ENCODE measurements around the gene HOXA7.

Gene HOXA7

DNA sequence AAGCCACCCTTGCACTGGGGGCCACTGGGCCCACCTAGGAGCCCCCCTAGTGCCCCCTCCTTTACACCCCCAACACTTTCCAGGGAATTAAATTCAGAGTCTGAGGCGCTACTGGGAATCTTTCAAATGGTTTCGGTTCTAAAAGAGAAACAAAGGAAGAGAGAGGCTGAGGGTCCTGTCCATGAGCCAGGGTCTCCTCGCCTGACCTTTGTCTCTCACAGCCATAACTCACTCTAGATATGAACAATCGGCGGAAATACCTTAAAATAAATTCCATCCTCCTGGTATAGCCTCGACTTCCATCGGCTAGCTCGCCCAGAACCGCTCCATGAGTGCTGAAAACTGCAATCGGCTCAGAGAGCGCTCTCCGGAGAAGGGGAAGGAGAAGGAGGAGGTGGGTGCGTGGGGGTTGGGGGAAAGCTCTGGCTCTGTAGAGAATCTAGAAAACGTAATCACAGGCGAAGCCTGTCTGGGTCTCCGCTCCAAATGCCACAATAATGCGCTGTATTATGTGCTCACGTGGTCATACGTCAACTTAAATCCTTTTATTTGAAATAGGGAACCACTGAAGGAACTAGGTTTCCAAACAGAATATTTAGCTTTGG is 38.5 kb downstream of the HOXA7 start:
- H3K27me3 ChIP-seq (replicated peaks in 2 of 5; ENCODE audit: control insufficient read depth in 4 of 5, insufficient read depth in 5 of 5, low read length in 4 of 5) = no peaks in the 10 kb centered on the region
- peaks cover 0 to 2% (median 0%) of the 10 kb centered on the region in 4 experiments for H3K4me1 ChIP-seq (ENCODE audit: control extremely low read depth in 1 of 4, control insufficient read depth in 4 of 4, insufficient read depth in 4 of 4, low read length in 3 of 4)
- no peak overlapping the region for H3K27ac ChIP-seq (ENCODE audit: insufficient read depth in 1 of 2, low read depth in 1 of 2, low read length in 2 of 2, poor library complexity in 1 of 2, severe bottlenecking in 2 of 2)
- WGBS (ENCODE audit: insufficient coverage) = 95% methylated on average over 13 of the region's 19 CpGs
- POLR2A ChIA-PET = interaction anchor here (0.6 kb wide), 1 partner anchor 253 kb away, joined by 3 read pairs; no protein-coding TSS in a partner anchor
- no peaks in the 10 kb centered on the region for H3K9me3 ChIP-seq (ENCODE audit: control extremely low read depth in 1 of 5, control insufficient read depth in 4 of 5, insufficient read depth in 2 of 5, low read depth in 1 of 5, low read length in 4 of 5)
- CTCF ChIA-PET = interaction anchor here (0.7 to 3.3 kb wide), 3 partner anchors 10 to 13 kb away, joined by 3 to 10 read pairs (median 5); partner anchors contain the start of gene HOXA4
- peaks cover 10 to 84% (median 67%) of the 10 kb centered on the region in 4 experiments for H3K36me3 ChIP-seq (ENCODE audit: control insufficient read depth in 4 of 4, insufficient read depth in 4 of 4, low read length in 3 of 4)
- DNase-seq = no peak
- H3K4me3 ChIP-seq (ENCODE audit: control insufficient read depth in 1 of 7, extremely low read depth in 1 of 7, insufficient read depth in 4 of 7, low read depth in 2 of 7, low read length in 6 of 7) = no peak overlapping the region

DNA sequence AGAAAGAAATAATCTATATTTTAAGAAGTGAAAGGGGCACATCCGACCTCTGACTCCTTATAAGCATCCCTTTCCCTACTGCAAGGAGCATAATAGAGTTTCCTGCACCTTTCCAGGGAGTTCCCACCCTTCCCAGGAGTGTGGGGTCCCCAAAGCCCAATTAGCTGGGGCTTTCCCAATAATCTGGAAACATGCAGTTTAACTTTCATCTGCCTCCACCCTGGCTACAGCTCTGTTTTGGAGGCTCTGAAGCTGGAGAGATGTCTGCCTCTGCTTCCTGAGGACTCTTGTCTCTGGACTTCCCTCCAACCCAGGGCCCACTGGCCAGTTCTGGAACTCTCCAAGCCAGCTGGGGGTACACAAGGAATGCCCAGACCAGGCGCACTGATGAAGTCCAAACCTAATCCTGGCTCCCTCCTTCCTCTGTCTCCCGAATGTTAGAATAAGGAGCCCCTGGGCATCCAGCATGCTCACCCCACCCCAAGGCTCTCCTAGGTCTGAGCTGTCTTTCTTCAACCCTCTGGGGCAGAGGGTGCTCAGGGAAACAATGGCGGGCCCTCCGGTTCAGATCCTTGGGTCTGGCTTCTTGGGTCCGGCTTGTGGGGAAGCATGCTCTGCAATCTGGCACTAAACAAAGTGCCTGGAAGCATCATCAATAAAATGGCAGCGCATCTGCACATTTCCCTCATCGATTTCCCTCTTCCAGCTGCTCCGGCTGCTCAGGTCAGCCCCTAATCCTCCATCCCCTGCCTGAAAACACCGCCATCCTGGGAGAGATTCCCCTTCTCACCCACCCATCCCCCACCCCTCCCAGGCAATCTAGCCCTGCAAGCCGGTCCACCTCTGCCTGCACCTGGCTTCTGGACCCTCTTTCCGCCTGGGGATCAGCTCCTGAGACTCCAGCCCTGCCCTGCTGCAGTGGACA is 39.3 kb downstream of the HOXA7 start:
- H3K9me3 ChIP-seq (ENCODE audit: control extremely low read depth in 1 of 5, control insufficient read depth in 4 of 5, insufficient read depth in 2 of 5, low read depth in 1 of 5, low read length in 4 of 5) = no peaks in the 10 kb centered on the region
- no peak overlapping the region for H3K27ac ChIP-seq (ENCODE audit: insufficient read depth in 1 of 2, low read depth in 1 of 2, low read length in 2 of 2, poor library complexity in 1 of 2, severe bottlenecking in 2 of 2)
- CTCF ChIA-PET = interaction anchor here (1.3 to 1.5 kb wide), 2 partner anchors 9 to 13 kb away, joined by 5 read pairs; partner anchors contain the start of gene HOXA4
- no peaks in the 10 kb centered on the region for H3K4me1 ChIP-seq (ENCODE audit: control extremely low read depth in 1 of 4, control insufficient read depth in 4 of 4, insufficient read depth in 4 of 4, low read length in 3 of 4)
- no peak overlapping the region for H3K4me3 ChIP-seq (ENCODE audit: control insufficient read depth in 1 of 7, extremely low read depth in 1 of 7, insufficient read depth in 4 of 7, low read depth in 2 of 7, low read length in 6 of 7)
- POLR2A ChIA-PET = no interaction called here
- H3K27me3 ChIP-seq (replicated peaks in 2 of 5; ENCODE audit: control insufficient read depth in 4 of 5, insufficient read depth in 5 of 5, low read length in 4 of 5) = no peaks in the 10 kb centered on the region
- no peak for DNase-seq
- WGBS (ENCODE audit: insufficient coverage) = 96% methylated on average over 8 of the region's 12 CpGs
- peaks cover 10 to 78% (median 62%) of the 10 kb centered on the region in 4 experiments for H3K36me3 ChIP-seq (ENCODE audit: control insufficient read depth in 4 of 4, insufficient read depth in 4 of 4, low read length in 3 of 4)

DNA sequence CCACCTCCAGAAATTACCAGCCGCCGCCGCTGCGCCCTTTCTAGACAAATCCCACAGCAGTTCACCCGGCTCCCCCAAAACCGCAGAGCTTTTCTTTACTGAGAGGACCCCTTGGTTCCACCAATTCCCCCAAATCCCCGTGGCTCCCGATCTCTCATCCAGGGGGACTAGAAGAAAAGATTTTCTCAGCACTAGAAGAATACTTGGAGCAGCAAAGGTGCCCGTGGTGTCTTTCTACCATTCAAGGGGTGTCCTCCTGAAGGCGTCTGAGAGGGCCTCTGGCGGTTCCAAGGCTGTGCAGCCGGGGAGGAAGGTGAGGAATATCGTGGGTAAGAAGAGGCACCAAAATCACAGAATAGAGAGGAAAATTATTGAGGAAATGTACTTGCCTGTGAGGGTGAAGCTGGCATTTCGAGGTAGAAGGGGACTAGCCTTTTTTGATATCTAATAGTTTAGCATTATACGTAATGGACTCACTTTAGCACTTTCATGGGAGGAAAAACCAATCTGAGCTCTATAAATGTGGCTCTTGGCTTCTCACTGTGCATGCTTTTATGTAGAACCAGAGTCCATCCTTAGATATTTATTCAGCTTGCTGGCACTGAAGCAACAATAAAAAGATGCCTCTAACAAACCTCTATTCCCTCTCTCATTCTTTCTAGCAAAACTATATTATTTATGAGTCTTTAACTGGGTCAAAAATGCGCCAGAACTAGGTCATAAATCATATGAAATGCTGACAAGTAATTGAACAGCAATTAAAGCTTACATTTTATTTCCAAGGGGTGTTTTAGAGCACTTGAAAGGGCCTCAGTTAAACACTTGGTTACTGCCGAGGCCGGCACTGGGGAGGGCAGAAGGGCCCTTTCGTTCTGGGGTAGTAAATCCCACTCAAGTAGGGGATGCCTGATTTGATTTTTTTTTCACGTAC is 40.2 kb downstream of the HOXA7 start:
- Histone ChIP-seq H3K9me3 (ENCODE audit: control extremely low read depth in 1 of 5, control insufficient read depth in 4 of 5, insufficient read depth in 2 of 5, low read depth in 1 of 5, low read length in 4 of 5) (no peaks in the 10 kb centered on the region), H3K27ac (ENCODE audit: insufficient read depth in 1 of 2, low read depth in 1 of 2, low read length in 2 of 2, poor library complexity in 1 of 2, severe bottlenecking in 2 of 2) (no peak overlapping the region), H3K36me3 (ENCODE audit: control insufficient read depth in 4 of 4, insufficient read depth in 4 of 4, low read length in 3 of 4) (peaks cover 11 to 74% (median 56%) of the 10 kb centered on the region in 4 experiments), H3K4me3 (ENCODE audit: control insufficient read depth in 1 of 7, extremely low read depth in 1 of 7, insufficient read depth in 4 of 7, low read depth in 2 of 7, low read length in 6 of 7) (no peak overlapping the region), H3K4me1 (ENCODE audit: control extremely low read depth in 1 of 4, control insufficient read depth in 4 of 4, insufficient read depth in 4 of 4, low read length in 3 of 4) (no peaks in the 10 kb centered on the region), H3K27me3 (replicated peaks in 2 of 5; ENCODE audit: control insufficient read depth in 4 of 5, insufficient read depth in 5 of 5, low read length in 4 of 5) (no peaks in the 10 kb centered on the region)
- ChIA-PET CTCF (interaction anchor here (1.3 to 1.5 kb wide), 2 partner anchors 8 to 14 kb away, joined by 5 read pairs; partner anchors contain the start of gene HOXA4), POLR2A (no interaction called here)
- WGBS (ENCODE audit: insufficient coverage) = 97% methylated on average over 17 of the region's 20 CpGs
- DNase-seq = no peak

DNA sequence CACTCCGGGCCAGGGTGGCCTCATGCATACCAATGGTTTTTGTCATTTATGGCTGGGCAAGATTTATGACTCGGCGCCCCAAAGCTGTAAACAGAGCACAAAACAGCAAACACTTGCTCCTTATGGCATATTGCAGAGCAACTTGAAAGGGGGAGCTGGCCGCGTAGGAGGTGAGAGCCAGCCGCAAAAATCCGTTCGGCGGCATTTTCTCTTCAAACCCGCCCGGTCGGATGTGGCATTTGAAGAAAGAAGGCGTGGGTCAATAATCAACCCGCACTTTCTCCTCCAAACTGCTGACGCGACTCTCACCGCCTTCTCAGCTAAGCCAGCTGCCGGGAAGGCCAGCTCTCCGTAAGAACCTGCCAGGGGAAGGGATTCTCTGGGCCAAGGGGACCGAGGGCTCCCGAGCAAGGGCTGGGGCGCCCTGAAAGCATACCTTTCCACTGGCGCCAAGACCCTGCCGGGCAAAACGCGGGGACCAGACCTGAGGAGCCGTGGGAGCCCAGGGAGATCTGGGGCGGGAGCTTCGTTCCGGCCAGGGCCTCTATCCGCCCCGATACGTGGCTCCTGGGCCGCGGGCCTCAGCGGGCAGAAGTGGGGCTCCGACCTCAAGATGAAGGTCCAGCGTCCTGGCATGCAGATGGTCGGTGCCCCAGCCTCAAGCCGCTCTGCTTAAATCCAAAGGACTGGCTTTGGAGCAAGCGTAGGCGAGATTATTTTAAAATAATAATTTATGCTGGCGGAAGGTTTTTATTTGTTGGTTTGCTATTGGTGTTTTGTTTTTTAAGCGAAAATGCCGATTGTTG is 41.1 kb downstream of the HOXA7 start:
- Histone ChIP-seq H3K9me3 (ENCODE audit: control extremely low read depth in 1 of 5, control insufficient read depth in 4 of 5, insufficient read depth in 2 of 5, low read depth in 1 of 5, low read length in 4 of 5) (no peaks in the 10 kb centered on the region), H3K4me1 (ENCODE audit: control extremely low read depth in 1 of 4, control insufficient read depth in 4 of 4, insufficient read depth in 4 of 4, low read length in 3 of 4) (no peaks in the 10 kb centered on the region), H3K36me3 (ENCODE audit: control insufficient read depth in 4 of 4, insufficient read depth in 4 of 4, low read length in 3 of 4) (peaks cover 13 to 75% (median 61%) of the 10 kb centered on the region in 4 experiments), H3K27ac (ENCODE audit: insufficient read depth in 1 of 2, low read depth in 1 of 2, low read length in 2 of 2, poor library complexity in 1 of 2, severe bottlenecking in 2 of 2) (no peak overlapping the region), H3K4me3 (ENCODE audit: control insufficient read depth in 1 of 7, extremely low read depth in 1 of 7, insufficient read depth in 4 of 7, low read depth in 2 of 7, low read length in 6 of 7) (no peak overlapping the region), H3K27me3 (replicated peaks in 2 of 5; ENCODE audit: control insufficient read depth in 4 of 5, insufficient read depth in 5 of 5, low read length in 4 of 5) (no peaks in the 10 kb centered on the region)
- 97% methylated on average over 39 of the region's 45 CpGs for WGBS (ENCODE audit: insufficient coverage)
- POLR2A ChIA-PET = no interaction called here
- DNase-seq = no peak
- CTCF ChIA-PET = no interaction called here

DNA sequence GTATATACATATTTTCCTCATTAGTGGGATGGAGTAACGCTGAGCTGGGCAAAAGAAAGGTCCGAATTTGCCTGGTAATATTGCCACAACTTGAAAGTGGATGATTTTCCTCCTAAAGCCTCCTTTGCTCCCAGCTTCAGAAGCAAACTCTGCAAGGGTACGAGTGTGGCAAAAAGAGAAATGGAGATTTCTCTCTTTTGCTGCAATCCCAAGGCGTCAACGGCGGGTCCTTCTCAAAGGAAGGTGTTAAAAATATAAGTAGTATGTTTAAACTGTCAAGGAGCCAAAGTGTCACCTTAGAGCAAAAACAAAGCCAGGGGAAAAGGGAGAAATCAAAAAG is 41.6 kb downstream of the HOXA7 start:
- ChIA-PET POLR2A (no interaction called here), CTCF (no interaction called here)
- no peaks in the 10 kb centered on the region for H3K4me1 ChIP-seq (ENCODE audit: control extremely low read depth in 1 of 4, control insufficient read depth in 4 of 4, insufficient read depth in 4 of 4, low read length in 3 of 4)
- no peaks in the 10 kb centered on the region for H3K27me3 ChIP-seq (replicated peaks in 2 of 5; ENCODE audit: control insufficient read depth in 4 of 5, insufficient read depth in 5 of 5, low read length in 4 of 5)
- no peak overlapping the region for H3K27ac ChIP-seq (ENCODE audit: insufficient read depth in 1 of 2, low read depth in 1 of 2, low read length in 2 of 2, poor library complexity in 1 of 2, severe bottlenecking in 2 of 2)
- 100% methylated on average over 2 of the region's 6 CpGs for WGBS (ENCODE audit: insufficient coverage)
- no peak overlapping the region for H3K4me3 ChIP-seq (ENCODE audit: control insufficient read depth in 1 of 7, extremely low read depth in 1 of 7, insufficient read depth in 4 of 7, low read depth in 2 of 7, low read length in 6 of 7)
- peaks cover 13 to 79% (median 62%) of the 10 kb centered on the region in 4 experiments for H3K36me3 ChIP-seq (ENCODE audit: control insufficient read depth in 4 of 4, insufficient read depth in 4 of 4, low read length in 3 of 4)
- DNase-seq = no peak
- no peaks in the 10 kb centered on the region for H3K9me3 ChIP-seq (ENCODE audit: control extremely low read depth in 1 of 5, control insufficient read depth in 4 of 5, insufficient read depth in 2 of 5, low read depth in 1 of 5, low read length in 4 of 5)

DNA sequence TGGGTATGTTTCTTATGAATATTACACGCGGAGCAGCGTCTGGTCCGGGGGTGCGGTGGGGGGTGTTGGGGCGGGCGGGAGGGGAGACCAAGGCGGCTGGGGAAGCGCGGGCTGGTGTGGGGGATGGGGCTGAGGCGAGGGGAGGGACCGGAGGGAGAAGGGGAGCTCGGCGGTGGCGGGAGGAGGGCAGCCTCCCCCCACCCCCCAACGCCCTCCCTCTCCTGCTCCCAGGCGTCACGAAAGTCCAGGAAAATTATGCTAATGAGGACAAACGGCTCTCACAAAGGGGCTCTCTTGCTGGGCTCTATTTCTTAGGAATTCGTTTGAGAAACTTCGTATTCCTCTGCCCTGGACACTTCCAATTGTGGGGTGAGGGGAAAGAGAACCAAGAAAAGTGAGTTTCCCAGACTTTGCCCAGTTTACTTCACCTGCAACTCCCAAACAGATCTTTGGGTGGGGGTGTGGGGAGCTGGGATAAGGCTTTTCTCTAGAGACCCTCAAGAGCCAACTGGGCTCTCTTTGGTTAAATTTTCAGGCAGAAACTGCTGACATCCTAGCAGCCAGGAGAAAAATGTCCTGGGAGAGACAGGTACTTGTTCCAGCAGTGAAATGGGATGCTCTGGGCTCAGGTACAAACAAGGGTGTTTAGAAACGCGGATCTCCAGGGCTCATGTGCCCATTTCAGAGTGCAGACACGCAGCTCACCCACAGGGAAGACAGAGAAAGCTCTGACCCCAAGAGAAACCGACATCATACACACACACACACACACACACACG is 42.3 kb downstream of the HOXA7 start:
- no peak overlapping the region for H3K4me3 ChIP-seq (ENCODE audit: control insufficient read depth in 1 of 7, extremely low read depth in 1 of 7, insufficient read depth in 4 of 7, low read depth in 2 of 7, low read length in 6 of 7)
- no peak for DNase-seq
- CTCF ChIA-PET = no interaction called here

More for the DNA sequence above, 42.3 kb downstream of the HOXA7 start:
- Histone ChIP-seq H3K27ac (ENCODE audit: insufficient read depth in 1 of 2, low read depth in 1 of 2, low read length in 2 of 2, poor library complexity in 1 of 2, severe bottlenecking in 2 of 2) (no peak overlapping the region), H3K9me3 (ENCODE audit: control extremely low read depth in 1 of 5, control insufficient read depth in 4 of 5, insufficient read depth in 2 of 5, low read depth in 1 of 5, low read length in 4 of 5) (no peaks in the 10 kb centered on the region), H3K27me3 (replicated peaks in 2 of 5; ENCODE audit: control insufficient read depth in 4 of 5, insufficient read depth in 5 of 5, low read length in 4 of 5) (no peaks in the 10 kb centered on the region), H3K36me3 (ENCODE audit: control insufficient read depth in 4 of 4, insufficient read depth in 4 of 4, low read length in 3 of 4) (peaks cover 7 to 78% (median 64%) of the 10 kb centered on the region in 4 experiments), H3K4me1 (ENCODE audit: control extremely low read depth in 1 of 4, control insufficient read depth in 4 of 4, insufficient read depth in 4 of 4, low read length in 3 of 4) (no peaks in the 10 kb centered on the region)
- 92% methylated on average over 12 of the region's 26 CpGs for WGBS (ENCODE audit: insufficient coverage)
- POLR2A ChIA-PET = no interaction called here
